Mucosa of gallbladder (tissue), 1 donor: ENCODE data around the gene HOXA3. TPM values are rescaled to one million over a fixed set of nuclear protein-coding genes. Genes with fewer than 3 reads are reported as not detected.

Experiments
- DNase-seq: peaks from one replicate; pipeline ENCODE4 v3.0.0-alpha.2; 2020; ENCODE audit warnings: low spot score
- total RNA-seq: library from RNA; stranded (reverse); gene quantifications from one replicate; pipeline ENCODE4 v1.2.1, GENCODE V29; 2021
- donor health status: DM: no; HTN: no; CAD: no.

Gene HOXA3
- total RNA-seq, 1 donor from 2014 or later: 1.8 TPM

GRCh38 chr7:27091941-27092818 lies 60.2 kb downstream of the HOXA3 start:
- no peak for DNase-seq

GRCh38 chr7:27091105-27091504 lies 61.3 kb downstream of the HOXA3 start:
- DNase-seq: no peak

- no peak for DNase-seq
Observed at GRCh38 chr7:27088002-27088922, 64.1 kb downstream of the HOXA3 start.

GRCh38 chr7:27083646-27084045 lies 68.7 kb downstream of the HOXA3 start:
- DNase-seq: no peak

- no peak for DNase-seq
Observed at GRCh38 chr7:27082171-27082570, 70.2 kb downstream of the HOXA3 start.

- no peak for DNase-seq
Observed at GRCh38 chr7:27080844-27081436, 71.4 kb downstream of the HOXA3 start.

GRCh38 chr7:27079234-27079975 lies 73.0 kb downstream of the HOXA3 start:
- DNase-seq: no peak

GRCh38 chr7:27078616-27079233 lies 73.7 kb downstream of the HOXA3 start:
- DNase-seq: no peak

- no peak for DNase-seq
Observed at GRCh38 chr7:27073076-27073475, 79.3 kb downstream of the HOXA3 start.

GRCh38 chr7:27071622-27072390 lies 80.6 kb downstream of the HOXA3 start:
- no peak for DNase-seq

GRCh38 chr7:27068259-27068658 lies 84.1 kb downstream of the HOXA3 start:
- DNase-seq: no peak

- DNase-seq: no peak
Observed at GRCh38 chr7:27066148-27066547, 86.2 kb downstream of the HOXA3 start.

GRCh38 chr7:27065709-27066108 lies 86.7 kb downstream of the HOXA3 start:
- no peak for DNase-seq

- DNase-seq: no peak
Observed at GRCh38 chr7:27064661-27065060, 87.7 kb downstream of the HOXA3 start.

GRCh38 chr7:27064159-27064558 lies 88.2 kb downstream of the HOXA3 start:
- no peak for DNase-seq

GRCh38 chr7:27062946-27063345 lies 89.4 kb downstream of the HOXA3 start:
- no peak for DNase-seq
